Testis (tissue), 3 donors: Measurements from ENCODE around the gene EMD. TPM values are rescaled to one million over a fixed set of nuclear protein-coding genes. Genes with fewer than 3 reads are reported as not detected.

Source experiments
- DNase-seq: peaks from one replicate; pipeline ENCODE4 v3.0.0-alpha.2; 2019
- H3K27ac ChIP-seq, 2 donors: fragments of 200-600 bp; sonication (generic); one replicate each; pipeline ENCODE4 v1.5.1; 2019
- H3K27me3 ChIP-seq: fragments of 200-600 bp; sonication (generic); one replicate; pipeline ENCODE4 v1.5.1; 2019
- H3K36me3 ChIP-seq: fragments of 200-600 bp; sonication (generic); one replicate; pipeline ENCODE4 v1.5.1; 2017; ENCODE audit warnings: low read depth; ENCODE audit errors: missing control alignments
- H3K4me1 ChIP-seq: fragments of 200-600 bp; sonication (generic); one replicate; pipeline ENCODE4 v1.5.1; 2019
- H3K4me3 ChIP-seq, 2 donors: fragments of 200-600 bp; sonication (generic); one replicate each; pipeline ENCODE4 v1.5.1; 2017 to 2019
- H3K9me3 ChIP-seq: fragments of 200-600 bp; sonication (generic); one replicate; pipeline ENCODE4 v1.5.1; 2017
- POLR2A ChIP-seq: fragments of 450-650 bp; IDR thresholded peaks from one replicate; pipeline ENCODE4 v1.6.1; 2017; ENCODE audit warnings: antibody characterized with exemption, mild to moderate bottlenecking, moderate library complexity
- WGBS, 2 donors: methylation state at CpG; one replicate each; pipeline ENCODE4 v1.1.5; 2018; 5-methylcytosine and 5-hydroxymethylcytosine counted together
- intact Hi-C: fragments of 100-400 bp; cut with DNase I; formaldehyde crosslinking; loops from one replicate; pipeline ENCODE4 v1.15.1; 2023; ENCODE audit warnings: low total_unique reads
- polyA plus RNA-seq: library from polyadenylated mRNA; stranded (reverse); fragments of 350-450 nt; fragmentation: Illumina TruSeq; extraction: RNeasy Lipid Tissue Mini Kit (QIAGEN cat#74804); gene quantifications from one replicate; pipeline ENCODE4 v1.2.3, GENCODE V29; 2014; ENCODE audit warnings: low read depth, low replicate concordance; ENCODE audit not compliant: insufficient read depth
- total RNA-seq, 2 donors: library from RNA; depleted of rRNA; stranded (reverse); fragments of >200 nt; gene quantifications; one replicate each; pipeline ENCODE4 v1.2.3, GENCODE V29; 2016
- TF ChIP-seq, protein P1 (sequence below), 3 experiments: fragments of 450-650 bp in 2 of 3; fragments of 200-600 bp in 1 of 3; sonication (generic) in 1 of 3; IDR thresholded peaks; one replicate each; pipeline ENCODE4 v1.5.1; 2016 to 2019; ENCODE audit warnings: antibody characterized with exemption in 3 of 3, mild to moderate bottlenecking in 2 of 3, moderate library complexity in 1 of 3

EMD gene
- total and polyA plus RNA-seq, 3 donors from 2014 or later: 65.6 to 74.2 (median 69.6) TPM

DNA sequence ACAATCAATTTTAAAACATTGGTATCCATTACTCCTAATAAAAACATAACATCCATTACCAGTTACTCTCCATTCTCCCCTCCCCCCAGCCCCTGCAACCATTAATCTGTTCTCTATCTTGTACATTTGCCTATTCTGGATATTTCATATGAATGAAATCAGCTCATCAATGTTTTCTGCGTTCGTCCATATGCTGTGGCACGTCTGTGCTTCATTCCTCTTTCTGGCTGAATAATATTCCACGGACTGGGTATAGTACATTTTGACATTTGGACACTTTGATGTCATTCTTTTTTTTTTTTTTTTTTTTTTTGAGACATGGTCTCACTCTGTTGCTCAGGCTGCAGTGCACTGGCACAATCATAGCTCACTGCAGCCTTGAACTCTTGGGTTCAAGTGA lies 24.8 kb downstream of the EMD start:
- Histone ChIP-seq H3K9me3 (no peaks in the 10 kb centered on the region), H3K4me1 (no peaks in the 10 kb centered on the region), H3K36me3 (no peaks in the 10 kb centered on the region), H3K4me3 (no peak overlapping the region), H3K27me3 (no peaks in the 10 kb centered on the region), H3K27ac (no peak overlapping the region)
- WGBS, 2 donors: 90 to 92% methylated on average over 4 of the region's 4 CpGs
- TF ChIP-seq POLR2A: no peak
- TF ChIP-seq, protein P1, sequence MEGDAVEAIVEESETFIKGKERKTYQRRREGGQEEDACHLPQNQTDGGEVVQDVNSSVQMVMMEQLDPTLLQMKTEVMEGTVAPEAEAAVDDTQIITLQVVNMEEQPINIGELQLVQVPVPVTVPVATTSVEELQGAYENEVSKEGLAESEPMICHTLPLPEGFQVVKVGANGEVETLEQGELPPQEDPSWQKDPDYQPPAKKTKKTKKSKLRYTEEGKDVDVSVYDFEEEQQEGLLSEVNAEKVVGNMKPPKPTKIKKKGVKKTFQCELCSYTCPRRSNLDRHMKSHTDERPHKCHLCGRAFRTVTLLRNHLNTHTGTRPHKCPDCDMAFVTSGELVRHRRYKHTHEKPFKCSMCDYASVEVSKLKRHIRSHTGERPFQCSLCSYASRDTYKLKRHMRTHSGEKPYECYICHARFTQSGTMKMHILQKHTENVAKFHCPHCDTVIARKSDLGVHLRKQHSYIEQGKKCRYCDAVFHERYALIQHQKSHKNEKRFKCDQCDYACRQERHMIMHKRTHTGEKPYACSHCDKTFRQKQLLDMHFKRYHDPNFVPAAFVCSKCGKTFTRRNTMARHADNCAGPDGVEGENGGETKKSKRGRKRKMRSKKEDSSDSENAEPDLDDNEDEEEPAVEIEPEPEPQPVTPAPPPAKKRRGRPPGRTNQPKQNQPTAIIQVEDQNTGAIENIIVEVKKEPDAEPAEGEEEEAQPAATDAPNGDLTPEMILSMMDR (IDR thresholded peaks at IDR 0.05): no peak
- no peak for DNase-seq
- intact Hi-C loops: no loop called here

DNA sequence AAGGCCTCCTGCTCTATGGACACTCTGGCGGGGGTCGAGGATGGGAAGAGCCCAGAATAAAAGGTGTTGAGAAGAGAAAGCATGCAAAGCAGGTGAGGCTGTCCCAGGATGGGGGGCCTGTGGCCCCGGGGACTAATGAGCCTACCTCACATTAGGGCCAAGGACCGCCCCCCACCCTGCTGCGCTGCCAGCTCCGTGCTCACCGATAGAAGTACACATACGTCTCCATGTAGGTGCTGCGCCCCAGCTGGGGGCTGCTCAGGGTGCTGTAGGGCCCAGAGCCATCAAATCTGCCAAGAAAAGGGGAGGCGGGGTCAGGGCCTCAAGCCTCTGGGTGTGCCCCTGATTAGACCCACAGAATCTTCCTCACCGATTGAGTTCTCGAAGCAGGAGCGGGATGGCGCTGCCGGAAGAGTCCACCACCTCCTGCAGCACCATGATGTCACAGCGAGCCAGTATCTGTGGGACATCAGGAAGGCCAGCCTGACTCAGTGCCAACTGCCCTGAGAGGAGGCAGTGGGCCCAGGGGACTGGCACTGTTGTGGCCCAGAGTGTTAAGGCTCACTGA lies 25.6 kb downstream of the EMD start:
- intact Hi-C loops: no loop called here

DNA sequence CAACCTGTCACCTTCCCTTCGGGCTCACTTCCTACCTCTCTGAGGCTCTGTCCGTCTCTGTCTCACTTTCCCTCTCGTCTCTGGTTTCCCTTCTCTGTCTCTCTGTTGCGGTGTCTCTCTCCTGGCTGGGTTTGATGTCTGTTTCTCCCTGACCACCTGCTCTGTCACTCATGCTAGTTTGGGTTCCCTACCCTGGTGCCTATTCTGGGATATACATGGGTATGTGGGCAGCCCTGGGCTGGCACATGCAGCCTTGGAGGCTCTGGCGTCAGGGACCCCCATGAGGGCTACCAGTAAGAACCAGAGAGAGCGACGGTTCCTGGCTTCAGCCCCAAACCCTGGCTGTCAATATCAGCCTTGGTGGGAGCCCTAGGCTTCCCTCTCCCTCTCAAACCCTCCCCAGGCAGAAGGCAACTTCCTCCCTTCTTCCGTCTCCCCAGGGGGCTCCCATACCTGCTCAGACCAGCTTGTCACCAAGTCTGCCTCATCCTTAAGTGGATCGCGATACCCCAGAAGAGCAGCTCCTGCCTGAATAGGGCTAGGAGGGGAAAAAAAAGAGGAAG lies 29.6 kb downstream of the EMD start:
- TF ChIP-seq POLR2A: no peak
- TF ChIP-seq, protein P1 (IDR thresholded peaks at IDR 0.05): no peak
- Histone ChIP-seq H3K27me3 (no peaks in the 10 kb centered on the region), H3K36me3 (no peaks in the 10 kb centered on the region), H3K4me3 (no peak overlapping the region), H3K4me1 (no peaks in the 10 kb centered on the region), H3K9me3 (no peaks in the 10 kb centered on the region), H3K27ac (no peak overlapping the region)
- WGBS, 2 donors: 69 to 87% methylated on average over 3 to 10 of the region's 10 CpGs
- no peak for DNase-seq
- intact Hi-C loops: no loop called here

More for the DNA sequence above, 25.6 kb downstream of the EMD start:
- no peak for DNase-seq
- H3K27ac ChIP-seq: no peak overlapping the region
- WGBS, 2 donors: 96% methylated on average over 16 of the region's 16 CpGs; no CpG with 5 or more reads in 1 of the 2 donors
- H3K27me3 ChIP-seq: no peaks in the 10 kb centered on the region
- TF ChIP-seq, protein P1 (IDR thresholded peaks at IDR 0.05): no peak
- no peaks in the 10 kb centered on the region for H3K9me3 ChIP-seq
- no peaks in the 10 kb centered on the region for H3K36me3 ChIP-seq
- H3K4me1 ChIP-seq: no peaks in the 10 kb centered on the region
- H3K4me3 ChIP-seq: no peak overlapping the region

DNA sequence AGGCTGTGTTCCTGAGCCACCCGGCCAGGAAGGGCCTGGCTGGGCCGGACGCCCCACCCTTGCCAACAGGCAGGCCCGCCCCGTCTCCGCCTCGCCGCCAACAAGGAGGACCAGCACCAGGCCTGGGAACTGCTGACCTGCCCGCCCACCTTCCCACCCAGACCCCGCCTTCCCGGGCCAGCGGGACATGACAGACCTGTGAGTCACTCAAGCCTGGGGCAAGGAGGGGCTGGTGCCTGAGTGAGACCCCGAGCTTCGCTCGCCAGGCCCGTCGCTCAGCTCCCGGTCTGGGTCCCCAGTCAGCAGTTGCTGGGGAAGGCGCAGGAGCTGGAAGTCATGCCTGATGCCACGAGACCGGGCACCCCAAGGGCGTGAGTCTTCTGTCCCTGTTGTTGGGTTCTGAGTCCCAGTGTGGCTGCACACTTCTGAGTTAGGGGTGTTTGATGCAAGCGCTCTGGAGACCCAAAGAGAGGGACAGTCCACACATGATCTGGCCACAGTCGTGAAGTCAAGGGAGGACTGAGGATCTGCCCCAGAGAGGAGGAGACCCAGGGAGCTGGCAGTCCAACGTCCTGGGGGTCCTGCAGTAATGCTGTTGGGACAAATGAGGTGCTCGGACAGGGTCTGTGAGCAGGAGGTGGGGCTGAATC lies 30.3 kb downstream of the EMD start, which contains the start of gene DNASE1L1:
Gene DNASE1L1 (minus strand): TSS at position 33 of the 650 bp plus-strand sequence. CDS start 3,686 bp downstream, outside the sequence.
- H3K9me3 ChIP-seq: no peaks in the 10 kb centered on the region
- H3K27ac ChIP-seq: no peak within 1 kb of the TSS
- intact Hi-C loops: no loop called here
- WGBS, 2 donors: 79 to 100% methylated on average over 1 to 22 of the region's 26 CpGs
- no peak within 1 kb of the TSS for H3K4me3 ChIP-seq
- H3K36me3 ChIP-seq: no peaks in the 10 kb centered on the region
- TF ChIP-seq, protein P1 (IDR thresholded peaks at IDR 0.05): no peak
- TF ChIP-seq POLR2A: no peak
- no peaks in the 10 kb centered on the region for H3K4me1 ChIP-seq
- peak; percentile 33 for DNase-seq
- H3K27me3 ChIP-seq: no peaks in the 10 kb centered on the region
